GM21619 (cell line): ENCODE results near the gene SUSD4.

Experiments
- ATAC-seq: cut with Tn5 transposase; IDR thresholded peaks from one replicate; pipeline ENCODE4 v1.9.1; 2021; ENCODE audit not compliant: unreplicated experiment

Gene SUSD4

GRCh38 chr1:223363057-223363855 is 720 bp downstream of the SUSD4 start:
- ATAC-seq = no peak

DNA sequence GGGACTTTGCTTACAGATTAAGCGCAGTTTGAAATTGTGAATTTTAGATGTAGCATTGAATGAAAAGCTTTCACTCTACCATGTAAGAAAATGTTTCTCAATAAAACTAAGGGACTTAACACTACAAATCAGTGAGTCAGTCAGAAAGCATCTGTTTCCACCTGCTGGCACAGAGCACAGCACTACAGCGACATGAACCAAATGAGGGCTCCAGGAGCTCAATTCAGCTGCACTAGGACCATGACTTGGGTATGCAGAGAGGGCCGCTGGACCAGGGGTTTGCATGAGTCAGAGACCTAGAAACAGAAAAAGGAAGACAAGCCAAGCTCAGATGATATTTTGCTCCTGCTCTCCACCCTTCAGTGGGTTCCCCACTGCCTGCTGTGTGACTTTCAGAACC is 5.2 kb downstream of the SUSD4 start:
- ATAC-seq = no peak

GRCh38 chr1:223355699-223356098 is 8.3 kb downstream of the SUSD4 start:
- no peak for ATAC-seq

DNA sequence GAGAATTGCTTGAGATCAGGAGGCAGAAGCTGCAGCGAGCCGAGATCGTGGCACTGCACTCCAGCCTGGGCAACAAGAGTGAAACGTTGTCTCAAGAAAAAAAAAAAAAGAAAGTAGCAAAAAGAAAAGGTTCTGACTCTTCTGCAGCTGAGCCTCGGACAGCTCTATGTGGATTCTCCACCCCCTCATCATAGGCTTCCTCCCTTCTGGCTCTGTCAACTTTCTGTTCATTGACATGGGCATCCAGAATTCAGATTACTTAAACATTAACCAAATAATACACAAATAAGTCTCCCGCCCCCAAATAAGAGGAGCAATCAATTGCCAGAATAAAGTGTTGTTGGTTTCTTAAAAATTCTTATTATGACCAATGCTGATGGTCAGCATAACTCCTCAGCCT is 10.0 kb downstream of the SUSD4 start:
- ATAC-seq = no peak

DNA sequence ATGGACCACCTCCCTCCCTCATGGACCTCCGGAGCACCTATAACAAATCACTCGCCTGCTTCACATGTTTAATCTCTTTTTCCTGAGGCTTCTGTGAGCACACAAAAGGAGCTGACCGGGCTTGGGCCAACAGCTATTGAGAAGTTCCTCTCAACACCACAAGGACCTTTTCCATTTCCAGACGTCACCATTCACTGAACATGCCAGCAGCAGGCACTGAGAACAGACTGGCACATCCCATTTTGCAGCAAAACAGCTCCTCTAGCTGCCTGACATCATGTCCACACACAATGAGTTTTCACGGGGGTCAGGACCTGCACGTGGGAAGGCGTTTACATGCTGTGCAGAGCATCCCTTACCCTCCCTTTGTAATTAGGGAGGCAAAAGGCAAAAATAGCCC is 11.0 kb downstream of the SUSD4 start:
- no peak for ATAC-seq

DNA sequence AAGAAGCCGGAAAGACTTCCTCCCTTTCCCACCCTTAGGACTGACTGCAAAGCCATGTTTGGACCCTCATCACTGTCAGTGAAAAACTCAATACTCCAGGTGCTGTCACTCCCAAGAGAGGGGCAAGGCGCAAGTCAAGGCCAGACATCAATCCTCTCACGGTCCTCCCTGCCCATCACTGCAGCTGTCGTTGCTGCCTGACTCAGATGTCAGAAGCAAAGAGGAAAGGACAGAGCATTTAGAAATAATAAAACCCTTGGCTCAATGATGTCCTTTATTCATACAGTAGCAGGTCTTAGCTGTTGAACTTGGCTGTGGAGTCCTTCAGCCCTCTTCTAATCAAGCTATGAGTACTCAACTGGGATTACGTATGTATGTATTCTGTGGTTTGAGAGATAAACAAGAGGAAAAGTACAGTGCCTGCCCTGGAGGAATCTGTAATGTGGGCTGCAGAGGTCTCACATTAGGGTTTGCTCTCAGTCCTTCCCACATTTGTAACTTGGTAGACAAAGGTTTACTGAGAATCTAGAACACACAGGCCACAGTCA is 13.5 kb downstream of the SUSD4 start:
- no peak for ATAC-seq

DNA sequence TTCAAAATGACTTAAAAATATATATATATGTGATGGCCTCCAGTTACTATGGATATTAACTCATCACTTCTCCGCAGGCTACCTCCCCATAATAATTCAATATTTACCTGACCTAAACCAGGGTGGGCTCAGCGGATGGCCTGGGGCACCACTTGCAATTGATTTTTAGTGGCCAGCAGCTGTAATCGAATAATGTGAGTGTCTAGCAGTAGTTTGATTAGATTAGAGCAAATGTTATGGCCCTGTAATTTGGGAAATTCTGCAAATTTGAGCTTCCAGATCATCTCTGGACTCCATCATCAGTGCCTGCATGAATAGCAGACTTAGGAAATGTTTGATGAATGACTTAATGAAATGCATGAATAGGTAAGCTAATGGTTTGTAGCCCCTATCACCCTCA is 14.7 kb downstream of the SUSD4 start:
- ATAC-seq = no peak

DNA sequence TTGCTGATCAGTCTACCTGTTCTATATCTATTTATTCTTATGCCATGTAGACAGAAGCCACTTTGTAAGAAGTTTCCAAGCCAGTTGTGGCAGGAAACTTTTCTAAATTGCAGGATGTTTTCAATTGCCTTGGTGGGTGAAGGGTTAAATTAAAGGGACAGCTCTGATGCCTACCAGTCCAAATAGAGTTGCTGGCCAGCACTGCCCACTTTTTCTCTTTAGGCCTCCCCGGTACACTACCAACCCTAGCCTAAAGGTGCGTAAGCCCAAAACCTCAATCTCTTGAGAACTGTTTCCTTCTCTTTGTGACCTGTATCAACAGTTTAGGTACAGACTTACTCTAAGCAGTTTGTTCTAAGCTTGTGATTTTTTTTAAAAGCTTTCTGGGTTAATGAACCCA is 15.5 kb downstream of the SUSD4 start:
- no peak for ATAC-seq

DNA sequence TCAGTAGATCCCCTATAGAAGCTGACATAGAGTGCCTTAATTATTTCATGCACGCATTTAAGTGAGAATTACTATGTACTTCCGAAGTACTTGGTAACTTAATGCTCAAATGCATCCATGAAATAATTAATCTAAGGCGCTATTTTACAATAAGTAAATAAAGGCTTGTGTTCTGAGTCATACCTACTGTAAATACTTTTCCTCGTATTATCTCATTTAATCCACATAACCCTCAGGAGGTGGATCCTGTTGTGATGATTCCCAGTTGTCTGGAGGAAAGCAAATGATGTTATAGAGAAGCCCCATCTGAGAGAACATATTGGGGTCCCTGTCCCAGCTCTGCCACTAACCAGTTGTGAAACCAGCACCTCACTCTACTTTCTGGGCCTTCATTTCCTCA is 16.4 kb downstream of the SUSD4 start:
- ATAC-seq = no peak

- ATAC-seq = no peak
Measured at GRCh38 chr1:223346311-223346710, 17.7 kb downstream of the SUSD4 start.

DNA sequence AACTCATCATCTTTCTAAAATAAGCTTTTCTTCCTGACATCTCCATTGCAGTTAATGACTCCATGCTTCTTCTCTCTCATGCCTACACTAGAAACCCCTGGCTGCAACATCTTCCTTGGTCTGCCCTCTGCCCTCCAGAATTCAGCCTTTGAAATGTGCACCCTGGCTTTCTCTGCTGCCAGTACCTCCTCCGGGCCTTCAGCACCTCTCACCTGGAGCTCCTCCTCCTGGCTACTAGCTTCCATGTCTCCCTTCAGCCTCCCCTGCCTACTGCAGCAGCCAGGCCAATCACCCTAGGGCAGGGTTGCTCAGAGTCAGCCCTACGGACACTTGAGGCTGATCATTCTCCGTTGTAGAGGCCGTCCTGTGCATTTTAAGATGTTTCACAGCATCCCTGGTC is 18.3 kb downstream of the SUSD4 start:
- ATAC-seq = no peak

DNA sequence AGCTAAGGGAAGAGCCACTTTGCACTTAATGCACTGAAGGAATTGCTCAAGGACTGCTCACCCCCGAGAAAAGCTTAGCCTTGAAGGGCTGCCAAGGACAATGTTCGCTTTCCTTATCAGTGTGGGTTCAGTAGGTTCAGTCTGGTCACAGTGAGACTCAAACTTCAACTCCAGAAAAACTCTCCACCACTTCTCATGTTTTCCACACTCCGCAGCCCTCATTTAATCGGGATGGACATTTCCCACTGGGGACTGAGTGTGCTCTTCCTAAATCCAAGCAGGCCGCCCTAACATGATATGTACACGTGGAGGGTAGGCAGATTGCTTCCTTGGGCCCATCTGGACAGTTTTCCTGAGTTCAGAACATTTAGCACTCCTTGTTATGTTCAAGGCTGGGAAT is 19.5 kb downstream of the SUSD4 start:
- ATAC-seq = no peak

- no peak for ATAC-seq
Measured at GRCh38 chr1:223343692-223344091, 20.3 kb downstream of the SUSD4 start.

DNA sequence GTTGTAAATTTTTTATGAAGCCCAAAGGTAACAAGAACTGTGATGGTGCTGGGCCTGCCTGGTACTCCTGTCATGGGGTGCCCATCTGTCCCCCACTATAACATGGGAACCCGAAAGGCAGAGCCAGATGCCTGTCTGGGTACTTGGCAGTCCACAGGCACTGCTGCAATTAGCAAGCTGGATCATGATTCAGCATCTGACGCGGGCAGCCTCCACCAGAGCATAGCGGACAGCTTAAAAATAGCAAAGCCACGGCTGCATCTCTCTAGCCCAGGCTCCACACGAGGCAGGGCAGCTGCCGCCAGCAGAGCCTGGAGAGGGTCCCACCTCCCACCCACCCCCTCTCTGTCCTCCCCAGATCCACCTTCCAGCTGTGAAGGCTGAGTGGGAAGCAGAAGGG is 22.9 kb downstream of the SUSD4 start:
- ATAC-seq = no peak

- ATAC-seq = no peak
Measured at GRCh38 chr1:223340637-223341036, 23.3 kb downstream of the SUSD4 start.

GRCh38 chr1:223339861-223340260 is 24.1 kb downstream of the SUSD4 start:
- no peak for ATAC-seq

DNA sequence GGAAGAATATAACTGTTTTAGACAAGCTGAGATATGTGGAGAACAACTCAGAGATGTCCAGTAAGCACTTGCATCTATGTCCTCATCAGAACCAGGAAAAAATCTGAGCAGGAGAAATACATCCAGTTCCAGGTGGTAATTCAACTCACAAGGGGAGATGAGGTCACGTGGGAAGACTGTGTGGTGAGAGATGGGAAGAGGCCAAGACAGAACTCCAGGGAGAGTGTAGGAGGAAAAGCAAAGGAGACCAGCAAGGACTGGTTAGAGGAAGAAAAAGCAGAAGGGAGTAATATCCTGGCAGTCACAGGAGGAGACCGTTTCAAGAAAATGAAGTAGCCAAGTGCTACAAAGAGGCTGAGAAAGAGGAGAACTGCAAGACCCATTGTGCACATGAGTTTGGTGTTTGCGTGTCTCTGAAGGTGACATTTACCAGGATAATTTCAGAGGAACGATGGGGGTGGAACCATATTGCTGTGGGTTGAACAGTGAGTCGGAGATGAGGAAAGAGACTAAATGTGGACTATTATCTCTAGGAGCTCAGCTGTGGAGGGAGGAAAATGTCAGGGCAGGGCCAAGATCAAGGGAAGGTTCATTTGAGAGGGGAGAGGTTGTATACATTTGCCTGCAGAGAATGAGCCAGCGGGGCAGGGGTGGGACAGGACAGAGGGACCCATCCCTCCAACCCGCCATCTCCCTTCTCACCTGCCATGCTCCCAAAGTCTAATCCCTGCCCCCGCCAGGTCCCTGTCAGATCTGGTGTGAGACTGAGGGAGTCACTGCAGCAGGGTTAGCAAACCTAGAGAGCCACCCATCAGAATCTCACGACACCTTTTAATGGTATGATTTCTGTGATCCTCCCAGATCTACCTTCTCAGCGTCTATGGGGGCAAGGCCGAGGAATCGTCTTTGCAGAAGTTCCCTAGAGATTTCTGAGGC is 24.9 kb downstream of the SUSD4 start:
- no peak for ATAC-seq

- no peak for ATAC-seq
Measured at GRCh38 chr1:223337174-223337869, 26.7 kb downstream of the SUSD4 start.

DNA sequence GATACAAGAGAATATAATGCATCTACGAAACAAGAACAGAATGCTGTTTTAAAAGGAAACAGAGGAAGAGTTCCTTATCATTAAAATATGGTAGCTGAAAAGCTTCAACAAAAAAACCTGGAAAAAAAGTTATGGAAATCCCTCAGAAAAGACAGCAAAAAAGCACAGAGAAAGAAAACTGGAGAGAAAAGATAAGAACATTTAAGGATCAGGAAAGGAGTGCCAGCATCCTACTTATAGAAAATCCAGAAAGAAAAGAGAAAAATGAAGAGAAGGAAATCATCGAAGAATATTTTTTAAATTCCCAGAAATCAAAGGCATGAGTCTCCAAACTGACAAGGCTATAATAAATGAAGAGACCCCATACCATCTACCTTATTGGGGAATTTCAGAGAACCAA is 29.8 kb downstream of the SUSD4 start:
- ATAC-seq = no peak

- no peak for ATAC-seq
Measured at GRCh38 chr1:223332997-223333396, 31.0 kb downstream of the SUSD4 start.

GRCh38 chr1:223331929-223332328 is 32.0 kb downstream of the SUSD4 start:
- ATAC-seq = no peak
